CD4-positive, alpha-beta T cell treated with Interferon gamma for 1 hour (primary cell): ENCODE data around the gene CATSPERE.
A peak's percentile ranks its signal among the peaks of the same experiment; 100 is the strongest.
"Not testable (repeated sequence)": the region's sequence is repeated elsewhere in the genome, so short reads cannot be mapped to it uniquely, and the experiment has no call there.

Source experiments
- DNase-seq: peaks from one replicate; pipeline ENCODE4 v3.0.0-alpha.2; 2020

CATSPERE gene

DNA sequence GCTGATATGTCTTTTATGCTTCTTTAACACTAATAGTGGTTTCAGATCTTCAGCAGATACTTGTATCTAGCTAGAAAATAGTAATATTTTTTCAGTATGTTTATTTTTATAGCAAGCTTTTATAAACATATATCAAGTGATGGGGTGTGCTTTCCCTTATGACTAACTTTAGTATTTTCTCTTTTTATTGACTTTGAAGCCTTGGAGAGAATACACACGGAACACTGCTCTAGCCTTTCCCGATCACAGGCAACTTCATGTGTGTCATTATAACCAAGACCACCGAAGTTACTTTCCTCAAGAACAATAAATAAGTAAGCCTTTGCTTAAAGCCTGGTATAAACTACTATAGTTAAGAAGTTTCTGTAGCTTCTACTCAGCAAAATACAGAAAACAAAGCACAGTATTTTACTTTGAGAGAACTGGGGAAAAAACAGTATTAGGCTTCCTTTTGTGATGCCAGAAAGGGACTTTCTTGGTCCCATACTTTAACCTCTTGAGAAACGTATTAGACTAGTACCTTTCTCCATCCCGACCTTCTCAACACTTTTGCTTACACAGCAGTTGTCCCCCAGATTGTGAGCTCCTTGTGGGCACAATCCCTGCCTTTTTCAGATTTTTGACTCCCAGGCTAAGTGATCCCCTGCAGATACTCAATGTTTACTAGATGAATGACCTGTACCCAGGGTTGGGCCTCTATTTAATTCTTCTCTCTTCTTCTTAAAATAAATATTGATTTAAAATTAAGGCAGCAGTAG lies 12.6 kb upstream of the CATSPERE start:
- no peak for DNase-seq

- no peak for DNase-seq
These were observed 11.1 kb upstream of the CATSPERE start for GRCh38 chr1:244449936-244450508.

DNA sequence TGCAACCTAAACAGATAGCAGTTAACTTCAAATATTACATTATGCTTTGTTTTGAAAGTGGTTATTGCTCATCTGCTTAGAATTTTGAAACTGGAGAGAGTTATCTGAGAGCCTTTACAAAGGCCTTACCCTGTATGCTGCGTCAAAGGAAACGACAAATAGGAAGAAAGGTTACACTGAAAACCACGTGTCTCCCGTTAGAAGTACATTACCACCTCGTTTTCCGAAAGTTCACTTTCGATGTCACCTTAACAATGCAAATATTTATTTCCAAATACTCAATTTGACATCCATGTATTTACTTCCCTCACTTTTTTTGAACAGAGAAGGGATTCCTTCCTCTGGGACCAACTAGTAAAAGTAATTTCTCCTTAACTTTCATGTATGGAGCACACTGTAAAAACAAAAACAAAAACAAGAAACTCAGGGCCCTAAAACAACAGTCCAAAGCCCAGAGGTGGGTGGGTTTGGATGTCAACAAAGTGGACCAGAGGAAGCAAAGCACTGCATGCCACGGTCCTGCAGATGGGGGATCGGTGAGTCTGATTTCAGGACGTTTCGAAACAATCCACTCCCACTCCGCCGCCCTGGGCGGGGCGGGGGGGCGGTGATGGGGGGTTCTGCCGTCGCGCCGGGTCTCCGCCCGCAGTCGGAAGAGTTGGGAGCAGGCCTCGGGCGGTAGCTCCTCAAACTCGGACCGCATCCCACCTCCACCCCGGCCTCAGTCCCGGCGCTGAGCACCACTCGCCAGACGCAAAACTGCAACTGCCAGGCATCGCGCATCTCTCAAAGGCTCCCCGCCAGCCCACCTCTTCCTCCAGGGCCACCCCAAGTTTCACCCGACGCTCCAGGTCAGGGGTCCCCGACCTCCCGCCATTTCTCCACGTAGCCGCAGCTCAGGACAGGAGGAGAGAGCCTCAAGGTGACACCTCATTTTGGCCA lies 10.2 kb upstream of the CATSPERE start:
- peak; percentile 48 for DNase-seq

- DNase-seq, result no peak
These were observed 9.5 kb upstream of the CATSPERE start, which contains the start of gene ADSS2 for GRCh38 chr1:244451539-244451950. TSS of gene ADSS2 (minus strand) at chr1:244451909. CDS start at chr1:244451817, 92 bp downstream.

DNA sequence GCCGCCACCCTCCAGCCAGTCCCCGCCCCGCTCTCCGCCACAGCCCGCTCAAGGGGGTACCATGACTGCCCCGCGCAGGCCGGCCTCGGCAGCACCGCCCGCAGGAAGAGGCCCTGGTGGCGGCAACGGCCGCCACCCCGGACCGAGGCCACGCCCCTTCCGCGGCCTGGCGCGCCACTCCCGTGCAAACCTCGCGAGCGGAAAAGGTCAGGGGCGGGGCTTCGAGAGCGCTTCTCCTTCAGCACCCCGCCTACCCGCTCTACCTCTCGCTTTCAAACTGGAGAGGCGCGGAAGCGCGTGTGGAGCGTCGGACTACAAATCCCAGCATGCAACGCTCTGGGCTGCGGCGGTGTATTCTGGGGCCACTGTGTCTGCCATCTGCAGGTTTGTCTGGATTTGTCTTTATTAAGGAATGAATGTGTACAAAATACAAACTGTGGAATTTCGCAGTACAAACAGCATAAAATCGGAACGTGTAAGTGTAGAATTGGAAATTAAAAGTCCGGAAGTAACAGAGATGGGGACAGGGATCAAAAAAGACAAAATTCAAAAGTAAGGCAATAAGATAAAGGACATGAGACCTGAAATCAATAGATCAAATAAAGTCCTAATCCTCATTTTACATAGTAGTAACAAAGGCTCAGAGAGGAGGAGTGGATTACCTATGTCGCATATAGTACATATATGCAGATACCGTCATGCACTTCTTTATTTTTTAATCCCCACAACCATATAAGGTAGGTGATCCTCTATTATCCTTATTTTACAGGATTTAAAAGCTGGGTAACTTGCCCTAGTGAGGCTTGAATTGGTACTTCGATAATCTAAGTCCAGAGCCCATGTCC lies 8.9 kb upstream of the CATSPERE start:
- peak; percentile 99 for DNase-seq

DNA sequence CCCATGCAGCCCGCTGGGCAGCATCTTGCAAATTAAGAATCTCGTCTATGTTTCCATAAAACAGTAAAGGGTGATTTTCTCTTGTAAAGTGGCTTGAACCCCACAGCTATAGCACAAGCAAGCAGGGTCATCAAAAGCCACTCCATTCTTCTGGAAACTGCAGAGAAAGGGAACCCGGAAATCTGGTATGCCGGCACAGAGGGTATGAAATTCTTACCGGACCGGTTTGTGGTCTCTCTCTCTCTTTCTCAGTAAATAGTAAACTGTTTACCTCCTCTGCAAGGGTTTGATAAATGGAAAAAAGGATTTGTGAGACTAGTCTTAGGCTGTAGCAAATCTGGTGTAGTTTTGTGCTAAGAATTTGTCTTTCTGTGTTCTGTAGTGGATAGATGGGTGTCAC lies 6.7 kb upstream of the CATSPERE start:
- no peak for DNase-seq

- no peak for DNase-seq
These were observed 4.5 kb upstream of the CATSPERE start for GRCh38 chr1:244456586-244456985.

GRCh38 chr1:244458781-244459180 lies 2.3 kb upstream of the CATSPERE start:
- no peak for DNase-seq

DNA sequence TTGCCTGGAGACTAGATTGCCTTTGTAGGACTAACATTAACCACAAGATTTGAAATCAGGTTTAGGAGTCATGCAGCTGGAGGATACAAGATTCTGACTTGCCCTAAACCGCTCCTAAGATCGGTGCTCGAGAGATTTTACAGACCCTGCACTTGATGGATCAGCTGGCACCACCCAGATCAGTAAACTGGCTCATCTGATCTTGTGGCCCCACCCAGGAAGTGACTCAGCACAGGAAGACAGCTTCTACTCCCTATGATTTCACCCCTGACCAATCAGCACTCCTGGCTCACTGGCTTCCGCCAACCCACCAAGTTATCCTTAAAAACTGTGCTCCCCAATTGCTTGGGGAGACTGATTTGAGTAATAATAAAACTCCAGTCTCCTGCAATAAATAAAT lies 876 bp upstream of the CATSPERE start:
- no peak for DNase-seq

DNA sequence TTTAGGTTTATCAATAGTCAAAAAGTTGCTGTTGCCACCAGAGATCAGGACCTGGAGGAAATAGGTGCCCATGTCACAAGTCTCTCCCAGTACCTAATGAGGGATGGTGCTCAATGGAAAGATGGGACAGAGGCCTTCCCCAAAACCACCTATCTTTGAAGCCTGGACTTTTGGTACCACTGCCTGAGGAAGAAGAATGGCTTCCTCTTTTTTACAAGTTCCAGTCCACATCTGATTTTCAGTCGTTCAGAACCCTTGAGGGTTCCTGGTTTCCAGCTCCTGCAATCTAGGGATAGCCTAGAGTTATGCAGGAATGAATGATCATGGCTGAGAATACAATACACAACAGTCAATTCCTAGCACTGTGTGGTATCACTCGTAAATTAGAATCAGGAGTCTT lies 5.7 kb downstream of the CATSPERE start:
- no peak for DNase-seq

- DNase-seq, result no peak
These were observed 12.1 kb downstream of the CATSPERE start for GRCh38 chr1:244473059-244473605.

- DNase-seq, result not testable (repeated sequence)
These were observed 23.9 kb downstream of the CATSPERE start for GRCh38 chr1:244484971-244485370.

DNA sequence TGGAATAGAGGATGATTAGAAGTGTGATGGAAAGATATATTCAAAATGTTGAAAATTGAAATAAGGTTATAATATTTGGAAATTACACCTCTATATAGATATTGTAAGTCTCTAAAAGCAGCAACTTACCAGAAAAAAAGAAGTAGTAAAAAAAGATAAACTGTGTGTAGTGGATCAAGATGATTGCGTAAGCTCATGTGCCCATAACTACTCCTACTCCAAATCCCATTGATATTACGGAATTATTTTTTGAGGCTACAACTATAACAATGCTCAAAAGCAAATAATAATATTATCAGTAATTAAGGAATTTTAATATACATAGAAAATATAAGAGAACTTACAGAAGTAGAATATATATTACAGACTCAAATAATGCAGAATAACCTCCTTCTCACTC lies 33.6 kb downstream of the CATSPERE start:
- DNase-seq, result no peak

- DNase-seq, result no peak
These were observed 35.1 kb downstream of the CATSPERE start for GRCh38 chr1:244496186-244496585.

DNA sequence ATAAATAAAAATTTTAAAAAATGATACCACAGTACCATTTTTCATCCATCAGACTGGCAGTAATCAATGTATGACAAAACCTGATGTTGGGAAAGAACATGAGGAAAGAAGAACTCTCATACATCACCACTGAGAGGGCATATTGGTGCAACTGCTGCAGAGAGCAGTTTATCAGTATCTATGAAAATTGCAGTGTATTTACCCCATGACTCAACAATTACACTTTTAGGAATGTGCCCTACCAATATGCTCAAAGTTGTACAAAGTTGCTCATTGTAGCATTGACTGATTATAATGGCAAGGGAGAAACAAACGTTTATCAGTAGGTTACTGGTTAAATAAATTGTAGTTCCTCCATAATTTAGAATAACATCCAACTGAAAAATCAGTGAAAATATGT lies 36.7 kb downstream of the CATSPERE start:
- no peak for DNase-seq

GRCh38 chr1:244499484-244499883 lies 38.4 kb downstream of the CATSPERE start:
- not testable (repeated sequence) for DNase-seq

DNA sequence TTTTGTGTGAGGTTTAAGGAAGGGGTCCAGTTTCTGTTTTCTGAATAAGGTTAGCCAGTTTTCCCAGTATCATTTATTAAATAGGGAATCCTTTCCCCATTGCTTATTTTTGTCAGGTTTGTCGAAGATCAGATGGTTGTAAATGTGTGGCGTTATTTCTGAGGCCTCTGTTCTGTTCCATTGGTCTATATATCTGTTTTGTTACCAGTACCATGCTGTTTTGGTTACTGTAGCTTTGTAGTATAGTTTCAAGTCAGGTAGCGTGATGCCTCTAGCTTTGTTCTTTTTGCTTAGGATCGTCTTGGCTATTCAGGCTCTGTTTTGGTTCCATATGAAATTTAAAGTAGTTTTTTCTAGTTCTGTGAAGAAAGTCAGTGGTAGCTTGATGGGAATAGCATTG lies 39.4 kb downstream of the CATSPERE start:
- DNase-seq, result not testable (repeated sequence)

DNA sequence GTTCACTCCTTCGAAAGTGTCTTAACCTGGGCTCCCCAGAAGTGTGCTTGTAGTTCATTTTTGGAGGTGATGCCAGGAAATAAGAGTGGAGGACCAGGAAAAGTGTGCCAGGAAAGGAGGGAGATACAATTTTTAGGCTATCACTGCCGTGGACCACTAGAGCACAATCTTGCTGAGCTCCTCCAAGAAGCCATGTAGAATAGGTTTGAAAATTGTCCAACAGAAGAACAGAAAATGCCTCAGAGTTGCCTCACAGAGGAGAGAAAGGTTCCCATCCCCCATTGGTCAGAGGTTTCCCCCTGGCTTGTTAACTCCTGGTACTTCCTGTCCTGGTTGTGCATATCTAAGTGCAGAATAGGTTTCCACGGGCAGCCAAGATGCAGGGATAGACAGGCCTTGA lies 41.6 kb downstream of the CATSPERE start:
- no peak for DNase-seq

DNA sequence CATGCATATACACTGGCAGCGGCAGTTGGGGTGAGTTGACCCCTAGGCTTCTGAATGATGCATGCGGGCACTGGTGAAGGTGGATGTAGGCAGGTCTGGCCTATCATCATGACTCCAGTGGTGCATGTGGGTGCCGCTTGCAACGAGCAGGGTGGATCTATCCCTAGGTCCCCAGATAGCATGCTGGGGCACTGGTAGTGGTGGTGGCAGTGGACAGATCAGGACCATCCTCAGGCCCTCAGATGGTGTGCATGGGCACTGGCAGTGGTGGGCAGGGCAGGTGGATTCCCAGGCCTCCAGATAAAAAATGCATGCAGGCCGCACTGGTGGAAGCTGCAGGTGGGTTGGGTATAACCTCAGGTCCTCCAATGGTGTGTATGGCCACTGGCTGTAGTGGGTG lies 52.4 kb downstream of the CATSPERE start:
- no peak for DNase-seq

DNA sequence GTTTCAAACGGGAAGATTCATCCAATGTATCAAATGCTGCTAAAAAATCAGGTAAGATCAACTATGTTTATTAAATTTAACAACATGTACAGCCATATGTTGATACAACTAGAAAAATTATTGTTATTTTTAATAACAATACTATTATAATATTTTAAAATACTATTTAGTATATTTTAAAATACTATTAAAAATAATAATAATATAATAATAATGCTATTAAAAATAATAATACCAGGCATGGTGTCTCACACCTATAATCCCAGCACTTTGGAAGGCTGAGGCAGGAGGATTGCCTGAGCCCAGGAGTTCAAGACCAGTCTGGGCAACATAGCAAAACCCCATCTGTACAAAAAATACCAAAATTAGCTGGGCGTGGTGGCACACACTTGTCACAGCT lies 54.6 kb downstream of the CATSPERE start:
- no peak for DNase-seq

DNA sequence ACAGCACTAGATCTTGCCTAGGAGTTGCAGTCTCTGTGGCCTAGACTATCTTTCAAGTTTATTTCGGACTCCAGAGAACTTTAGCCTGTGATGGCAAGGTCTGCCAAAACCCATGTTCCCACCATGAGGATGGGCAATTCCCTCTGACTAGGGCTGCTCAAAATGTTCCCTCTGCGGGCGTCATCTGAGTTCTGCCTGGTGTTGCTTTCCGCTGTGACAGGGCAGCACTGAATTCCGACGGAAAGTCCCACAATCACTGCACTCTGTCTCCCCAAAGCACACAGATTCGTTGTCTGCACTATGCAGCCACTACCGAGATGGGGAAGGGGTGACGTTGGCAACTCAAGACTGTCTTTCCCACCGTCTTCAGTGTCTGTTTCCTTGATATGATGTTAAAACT lies 75.2 kb downstream of the CATSPERE start:
- no peak for DNase-seq

DNA sequence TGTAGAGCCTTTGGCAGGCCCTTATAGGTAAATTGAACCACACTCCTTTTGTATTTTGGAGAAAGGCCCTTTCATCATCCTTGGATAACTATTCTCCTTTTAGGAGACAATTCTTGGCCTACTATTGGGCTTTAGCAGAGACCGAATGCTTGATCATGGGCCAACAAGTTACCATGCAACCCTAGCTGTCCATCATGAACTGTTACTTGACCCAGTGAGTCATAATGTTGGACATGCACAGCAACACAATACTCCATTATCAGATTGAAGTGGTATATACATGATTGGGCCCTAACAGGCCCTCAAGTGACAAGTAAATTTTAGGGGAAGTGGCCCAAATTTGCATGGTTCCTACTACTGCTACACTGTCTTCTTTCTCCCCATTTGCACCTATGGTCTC lies 84.4 kb downstream of the CATSPERE start:
- no peak for DNase-seq
